Keratinocyte (primary cell): ENCODE results near the gene SEMA3E. TPM values are rescaled to one million over a fixed set of nuclear protein-coding genes. Genes with fewer than 3 reads are reported as not detected.
A peak's percentile ranks its signal among the peaks of the same experiment; 100 is the strongest.

ENCODE experiments used
- DNase-seq: peaks from one replicate; pipeline ENCODE4 v3.0.0-alpha.2; 2011; ENCODE audit warnings: low read depth, missing footprints, low spot score
- FAIRE-seq: peaks from 2 replicates; lab custom pipeline; 2011; peaks lifted over from hg19 to GRCh38; lab: Jason Lieb, UNC
- H2AFZ ChIP-seq: 2 replicates; pipeline ENCODE4 v1.6.0; 2012; ENCODE audit warnings: low read length, control low read depth, inconsistent platforms; ENCODE audit not compliant: control insufficient read depth
- H3K27ac ChIP-seq: 2 replicates; pipeline ENCODE4 v1.5.1; 2011; ENCODE audit warnings: low read length; ENCODE audit not compliant: control insufficient read depth, insufficient read depth
- H3K27me3 ChIP-seq: 3 replicates; pipeline ENCODE4 v1.6.0; 2011; ENCODE audit warnings: low read length; ENCODE audit not compliant: control insufficient read depth, insufficient read depth; ENCODE audit errors: extremely low read depth
- H3K36me3 ChIP-seq, 2 experiments: 2 replicates in 1 of 2; 3 replicates in 1 of 2; pipeline ENCODE4 v1.5.1; 2011; ENCODE audit warnings: low read length in 2 of 2, mild to moderate bottlenecking in 1 of 2; ENCODE audit not compliant: control insufficient read depth in 2 of 2, insufficient read depth in 2 of 2; ENCODE audit errors: extremely low read depth in 1 of 2
- H3K4me1 ChIP-seq: 3 replicates; pipeline ENCODE4 v1.5.1; 2011; ENCODE audit warnings: low read length; ENCODE audit not compliant: control insufficient read depth, insufficient read depth; ENCODE audit errors: extremely low read depth
- H3K4me2 ChIP-seq: 3 replicates; pipeline ENCODE4 v1.6.0; 2011; ENCODE audit warnings: low read depth, low read length; ENCODE audit not compliant: control insufficient read depth, insufficient read depth; ENCODE audit errors: extremely low read depth
- H3K4me3 ChIP-seq, 3 experiments: fragments of 200-600 bp in 1 of 3; sonication (generic) in 1 of 3; 2 replicates in 2 of 3; 3 replicates in 1 of 3; pipeline ENCODE4 v1.5.1; 2011 to 2016; ENCODE audit warnings: low read length in 3 of 3, mild to moderate bottlenecking in 3 of 3, control low read depth in 2 of 3, inconsistent platforms in 1 of 3, low read depth in 1 of 3, mixed read lengths in 1 of 3, mixed run types in 1 of 3, moderate library complexity in 1 of 3; ENCODE audit not compliant: control insufficient read depth in 2 of 3, insufficient read depth in 2 of 3; ENCODE audit errors: extremely low read depth in 1 of 3
- H3K79me2 ChIP-seq: 2 replicates; pipeline ENCODE4 v1.6.0; 2012; ENCODE audit warnings: low read length; ENCODE audit not compliant: control insufficient read depth, insufficient read depth
- H3K9ac ChIP-seq: 3 replicates; pipeline ENCODE4 v1.6.0; 2011; ENCODE audit warnings: low read length; ENCODE audit not compliant: control insufficient read depth, insufficient read depth; ENCODE audit errors: extremely low read depth
- H3K9me1 ChIP-seq: 3 replicates; pipeline ENCODE4 v1.6.0; 2011; ENCODE audit warnings: low read length; ENCODE audit not compliant: control insufficient read depth, insufficient read depth; ENCODE audit errors: extremely low read depth
- H3K9me3 ChIP-seq: 2 replicates; pipeline ENCODE4 v1.5.1; 2012; ENCODE audit warnings: low read depth, low read length; ENCODE audit not compliant: control insufficient read depth
- H4K20me1 ChIP-seq: 3 replicates; pipeline ENCODE4 v1.6.0; 2011; ENCODE audit warnings: low read length; ENCODE audit not compliant: control insufficient read depth, insufficient read depth; ENCODE audit errors: extremely low read depth
- CTCF ChIP-seq, 3 experiments: IDR thresholded peaks in 1 of 3; conservative IDR thresholded peaks in 1 of 3; optimal IDR thresholded peaks in 1 of 3; 2 replicates in 2 of 3; 3 replicates in 1 of 3; pipeline versions ENCODE3 to v1.5.1; 2011; ENCODE audit warnings: low read length in 3 of 3, mild to moderate bottlenecking in 3 of 3, moderate library complexity in 2 of 3, control low read depth in 1 of 3, inconsistent platforms in 1 of 3; ENCODE audit not compliant: insufficient read depth in 2 of 3; ENCODE audit errors: extremely low read depth in 1 of 3
- EZH2 ChIP-seq: IDR thresholded peaks from one replicate; pipeline ENCODE4 v1.6.1; 2012; ENCODE audit warnings: inconsistent platforms, mild to moderate bottlenecking, low read length, moderate library complexity
- dilution Hi-C: fragments of 300-500 bp; cut with MboI; formaldehyde crosslinking; loops from one replicate; pipeline ENCODE4 v1.7.0; 2020; ENCODE audit warnings: low sequenced_read_pairs; ENCODE audit not compliant: extremely low pct_ligation_motif_present
- polyA plus RNA-seq, 5 experiments: library from polyadenylated mRNA; depleted of rRNA in 3 of 5; stranded (reverse) in 3 of 5; stranded (forward) in 1 of 5; unstranded in 1 of 5; fragments of >200 nt; gene quantifications; 1 replicate in 1 of 5; 2 replicates in 3 of 5; 3 replicates in 1 of 5; pipeline versions ENCODE4 v1.2.1 to v1.2.3, GENCODE V29; 2011 to 2012; ENCODE audit warnings: missing spikeins in 2 of 5, low read depth in 1 of 5, low replicate concordance in 1 of 5

The SEMA3E gene
- polyA plus RNA-seq, 1 donor (not counting 4 experiments of a cell fraction or from before 2014, with no cell fraction given), result 0.21 TPM

GRCh38 chr7:83684928-83685327 is 36.0 kb upstream of the SEMA3E start:
- peak; percentile 77 for FAIRE-seq
- no peak overlapping the region for H3K27ac ChIP-seq
- no peak for DNase-seq

DNA sequence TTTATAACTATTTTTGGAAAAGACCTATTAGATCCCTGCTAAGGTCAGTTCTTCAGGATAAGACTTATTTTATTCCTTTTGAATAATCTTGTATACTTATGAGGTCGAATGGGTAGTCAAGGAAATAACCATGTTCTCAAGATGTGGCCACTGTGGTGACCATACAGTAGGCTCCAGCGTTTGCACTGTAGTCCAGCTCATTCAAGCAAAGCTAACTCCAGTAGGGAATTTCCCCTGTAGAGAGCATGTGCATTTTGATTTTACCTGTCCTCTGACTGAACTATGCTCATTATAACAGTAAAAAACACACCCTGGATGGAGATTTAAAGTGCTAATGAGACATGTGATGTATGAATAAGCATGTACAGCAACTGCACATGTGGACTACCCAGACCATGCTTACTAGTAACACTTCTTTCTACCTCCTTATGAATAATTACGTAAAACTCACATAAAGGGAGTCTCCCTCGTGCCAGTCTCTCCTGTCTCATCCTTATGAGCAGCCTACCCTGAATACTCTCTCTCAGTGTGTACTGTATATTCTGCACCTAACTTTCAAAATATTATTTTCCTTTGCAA is 32.4 kb upstream of the SEMA3E start:
- Histone ChIP-seq H3K4me3 (no peak overlapping the region), H3K27me3 (no peaks in the 10 kb centered on the region), H3K36me3 (no peaks in the 10 kb centered on the region), H3K9me1 (no peaks in the 10 kb centered on the region), H4K20me1 (no peaks in the 10 kb centered on the region), H3K9ac (no peak overlapping the region), H3K27ac (no peak overlapping the region), H3K4me2 (no peak overlapping the region), H3K79me2 (no peaks in the 10 kb centered on the region), H3K4me1 (peaks cover 7% of the 10 kb centered on the region), H2AFZ (no peak overlapping the region), H3K9me3 (no peaks in the 10 kb centered on the region)
- no peak for DNase-seq
- dilution Hi-C loops, result no loop called here
- TF ChIP-seq CTCF (optimal IDR thresholded peaks at IDR 0.05 in 1 of 3, IDR thresholded peaks at IDR 0.05 in 1 of 3, conservative IDR thresholded peaks at IDR 0.05 in 1 of 3; ENCODE audit: extremely low read depth in 1 of 3, insufficient read depth in 2 of 3, low read length in 3 of 3) (no peak), EZH2 (no peak)
- FAIRE-seq, result no peak

More at GRCh38 chr7:83684928-83685327, 36.0 kb upstream of the SEMA3E start:
- H3K4me1 ChIP-seq, result no peaks in the 10 kb centered on the region
- H3K36me3 ChIP-seq, result no peaks in the 10 kb centered on the region
- no peak overlapping the region for H3K9ac ChIP-seq
- TF ChIP-seq CTCF (optimal IDR thresholded peaks at IDR 0.05 in 1 of 3, IDR thresholded peaks at IDR 0.05 in 1 of 3, conservative IDR thresholded peaks at IDR 0.05 in 1 of 3; ENCODE audit: extremely low read depth in 1 of 3, insufficient read depth in 2 of 3, low read length in 3 of 3), result no peak
- no peak for TF ChIP-seq EZH2
- no peak overlapping the region for H3K4me3 ChIP-seq
- no peak overlapping the region for H3K4me2 ChIP-seq
- H4K20me1 ChIP-seq, result no peaks in the 10 kb centered on the region
- dilution Hi-C loops, result no loop called here
- H3K9me1 ChIP-seq, result no peaks in the 10 kb centered on the region
- no peak overlapping the region for H2AFZ ChIP-seq
- no peaks in the 10 kb centered on the region for H3K79me2 ChIP-seq
- H3K27me3 ChIP-seq, result no peaks in the 10 kb centered on the region
- no peaks in the 10 kb centered on the region for H3K9me3 ChIP-seq
